Activated CD4-positive, alpha-beta T cell treated with anti-CD3 and anti-CD28 coated beads for 1 hour (primary cell): ENCODE data around the gene RHOBTB3.
A peak's percentile ranks its signal among the peaks of the same experiment; 100 is the strongest.
"Not testable (repeated sequence)": the region's sequence is repeated elsewhere in the genome, so short reads cannot be mapped to it uniquely, and the experiment has no call there.

Experiments
- DNase-seq: peaks from one replicate; pipeline ENCODE4 v3.0.0-alpha.2; 2020

Gene RHOBTB3

GRCh38 chr5:95803271-95804148 is 72.4 kb downstream of the RHOBTB3 start:
- DNase-seq: no peak

GRCh38 chr5:95804736-95805539 is 73.8 kb downstream of the RHOBTB3 start:
- DNase-seq: no peak

GRCh38 chr5:95806687-95807086 is 75.6 kb downstream of the RHOBTB3 start:
- DNase-seq: no peak

- no peak for DNase-seq
Measured at GRCh38 chr5:95808013-95808685, 77.0 kb downstream of the RHOBTB3 start.

- DNase-seq: peak; percentile 68
Measured at GRCh38 chr5:95808686-95809413, 77.7 kb downstream of the RHOBTB3 start.

- DNase-seq: no peak
Measured at GRCh38 chr5:95809414-95809960, 78.4 kb downstream of the RHOBTB3 start.

GRCh38 chr5:95810305-95811125 is 79.4 kb downstream of the RHOBTB3 start:
- DNase-seq: no peak

GRCh38 chr5:95811126-95811423 is 79.9 kb downstream of the RHOBTB3 start:
- not testable (repeated sequence) for DNase-seq

GRCh38 chr5:95811461-95812073 is 80.4 kb downstream of the RHOBTB3 start:
- not testable (repeated sequence) for DNase-seq

- DNase-seq: no peak
Measured at GRCh38 chr5:95812074-95812471, 80.9 kb downstream of the RHOBTB3 start.

GRCh38 chr5:95813035-95813434 is 81.9 kb downstream of the RHOBTB3 start:
- not testable (repeated sequence) for DNase-seq

- DNase-seq: no peak
Measured at GRCh38 chr5:95815155-95815729, 84.1 kb downstream of the RHOBTB3 start.

- no peak for DNase-seq
Measured at GRCh38 chr5:95816341-95816740, 85.2 kb downstream of the RHOBTB3 start.

- DNase-seq: no peak
Measured at GRCh38 chr5:95816776-95817175, 85.6 kb downstream of the RHOBTB3 start.

- DNase-seq: no peak
Measured at GRCh38 chr5:95817430-95817829, 86.3 kb downstream of the RHOBTB3 start.

GRCh38 chr5:95818181-95819147 is 87.3 kb downstream of the RHOBTB3 start:
- no peak for DNase-seq

GRCh38 chr5:95821110-95822021 is 90.2 kb downstream of the RHOBTB3 start:
- no peak for DNase-seq

GRCh38 chr5:95822043-95822541 is 91.0 kb downstream of the RHOBTB3 start:
- no peak for DNase-seq
